HK-2 (cell line): Measurements from ENCODE around the gene FCER1G.
A peak's percentile ranks its signal among the peaks of the same experiment; 100 is the strongest.
"Not testable (repeated sequence)": the region's sequence is repeated elsewhere in the genome, so short reads cannot be mapped to it uniquely, and the experiment has no call there.

ENCODE experiments used
- DNase-seq: peaks from one replicate; pipeline ENCODE4 v3.0.0-alpha.2; 2018; ENCODE audit not compliant: unreplicated experiment

FCER1G gene

GRCh38 chr1:161206411-161207140 is 8.5 kb upstream of the FCER1G start:
- DNase-seq = no peak

DNA sequence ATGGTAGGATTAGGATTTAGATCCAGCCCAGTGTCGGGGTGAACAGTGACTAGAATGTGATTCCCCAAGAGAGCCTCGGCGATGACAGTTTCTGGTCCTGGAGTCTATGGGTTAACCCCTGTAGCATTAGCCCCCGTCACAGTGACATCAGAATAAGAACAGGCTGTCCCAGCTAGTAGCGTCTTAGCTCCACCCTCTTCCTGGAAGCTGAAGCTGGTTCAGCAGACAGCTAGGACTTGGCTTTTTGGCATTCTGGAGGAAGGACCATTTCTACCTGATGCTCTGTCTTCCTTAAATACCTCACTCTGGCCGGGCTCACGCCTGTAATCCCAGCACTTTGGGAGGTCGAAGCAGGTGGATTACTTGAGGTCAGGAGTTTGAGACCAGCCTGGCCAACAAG is 7.9 kb upstream of the FCER1G start:
- no peak for DNase-seq

GRCh38 chr1:161209790-161210409 is 5.2 kb upstream of the FCER1G start:
- DNase-seq = peak; percentile 76

DNA sequence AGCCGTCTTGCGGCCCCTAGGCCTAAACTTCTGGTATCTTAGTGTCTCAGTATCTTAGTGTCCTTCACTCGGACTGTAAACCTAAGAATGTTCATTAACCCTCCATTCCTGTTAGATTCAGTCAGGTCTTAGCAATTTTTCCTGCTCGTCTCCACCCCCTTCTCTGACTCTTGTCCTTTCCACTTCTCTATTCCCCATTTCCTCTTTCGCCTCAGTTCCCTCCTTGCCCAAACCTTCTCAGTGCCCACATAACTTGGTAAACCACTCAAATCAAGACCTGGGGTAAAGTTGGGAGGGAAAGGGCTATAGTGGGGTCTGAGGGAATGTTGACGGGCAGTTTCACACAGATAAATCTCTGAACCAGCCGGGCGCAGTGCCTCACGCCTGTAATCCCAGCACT is 726 bp upstream of the FCER1G start:
- no peak for DNase-seq

GRCh38 chr1:161216945-161217712 is 2.0 kb downstream of the FCER1G start:
- peak; percentile 67 for DNase-seq

DNA sequence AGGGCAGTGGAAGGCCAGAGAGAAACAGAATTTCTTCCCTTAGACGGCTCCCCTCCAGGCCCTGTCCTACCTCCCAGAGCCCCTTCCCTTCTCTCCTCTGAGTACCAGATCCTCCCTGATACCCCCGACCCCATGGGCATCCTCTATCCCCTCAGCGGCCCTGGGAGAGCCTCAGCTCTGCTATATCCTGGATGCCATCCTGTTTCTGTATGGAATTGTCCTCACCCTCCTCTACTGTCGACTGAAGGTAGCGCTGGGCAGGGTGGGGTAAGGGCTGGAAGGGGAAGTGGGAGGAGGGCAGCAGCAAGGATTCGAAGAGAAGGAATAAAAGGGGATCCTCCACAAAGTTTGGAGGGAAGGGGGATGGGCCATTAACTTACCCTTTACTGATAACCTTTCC is 2.7 kb downstream of the FCER1G start:
- DNase-seq = no peak

DNA sequence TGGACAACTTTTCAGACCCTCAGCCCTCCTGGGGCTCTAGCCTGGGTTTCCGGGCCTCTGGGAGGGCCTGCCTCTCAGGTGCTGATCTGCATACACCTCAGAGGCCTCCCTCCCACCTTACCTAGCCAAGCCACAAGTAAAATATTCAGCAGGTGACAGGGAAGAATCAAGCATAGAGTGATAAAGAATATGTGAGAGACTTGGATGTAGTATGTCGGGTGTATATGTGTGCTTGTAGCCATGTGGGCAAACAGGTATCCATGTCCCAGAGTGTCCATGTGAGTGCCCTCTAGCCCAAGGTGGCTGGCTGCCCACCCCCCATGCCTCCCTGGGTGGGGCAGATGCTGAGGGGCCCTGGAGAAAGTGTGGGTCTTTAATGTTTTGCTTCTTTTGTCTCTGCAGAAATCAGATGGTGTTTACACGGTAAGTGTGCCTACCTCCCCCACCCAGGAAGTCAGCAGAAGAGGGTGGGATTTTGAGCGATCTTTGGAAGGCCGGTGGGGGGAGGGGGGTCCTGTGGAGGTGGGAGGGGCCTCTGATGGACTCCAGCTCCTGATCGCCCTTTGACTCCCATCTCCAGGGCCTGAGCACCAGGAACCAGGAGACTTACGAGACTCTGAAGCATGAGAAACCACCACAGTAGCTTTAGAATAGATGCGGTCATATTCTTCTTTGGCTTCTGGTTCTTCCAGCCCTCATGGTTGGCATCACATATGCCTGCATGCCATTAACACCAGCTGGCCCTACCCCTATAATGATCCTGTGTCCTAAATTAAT is 3.4 kb downstream of the FCER1G start:
- DNase-seq = no peak

DNA sequence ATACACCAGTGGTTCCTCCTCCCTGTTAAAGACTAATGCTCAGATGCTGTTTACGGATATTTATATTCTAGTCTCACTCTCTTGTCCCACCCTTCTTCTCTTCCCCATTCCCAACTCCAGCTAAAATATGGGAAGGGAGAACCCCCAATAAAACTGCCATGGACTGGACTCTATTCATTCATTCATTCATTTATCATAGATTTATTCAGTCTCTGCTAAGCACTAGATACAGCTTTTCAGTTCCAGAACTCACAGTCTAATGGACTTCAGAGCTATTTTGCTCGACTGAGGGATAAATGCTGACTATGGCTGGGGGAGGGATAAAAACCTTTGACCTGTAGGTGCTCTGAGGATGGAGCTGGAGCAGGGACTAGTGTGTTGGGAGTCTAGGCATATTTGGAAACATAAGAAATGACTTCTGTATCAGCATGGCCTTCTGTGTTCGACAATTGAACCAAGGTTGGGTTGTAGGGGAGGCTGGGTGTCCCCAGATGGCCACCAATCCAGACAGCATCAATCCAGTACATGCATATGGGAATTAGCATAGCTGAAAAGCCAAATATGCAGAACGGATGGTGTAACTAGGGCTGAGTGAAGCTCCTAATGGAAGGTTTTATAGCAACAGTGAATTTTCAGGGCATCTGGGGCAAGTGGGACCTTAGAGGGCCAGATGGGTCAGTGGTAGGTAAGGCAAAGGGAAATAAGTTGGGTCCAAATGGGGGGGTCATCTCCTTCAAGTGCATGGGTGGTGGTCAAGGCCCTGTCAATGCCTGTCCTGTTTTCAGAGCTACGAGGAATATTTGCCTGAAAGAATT is 4.2 kb downstream of the FCER1G start:
- no peak for DNase-seq

GRCh38 chr1:161220002-161220401 is 4.9 kb downstream of the FCER1G start:
- no peak for DNase-seq

GRCh38 chr1:161222175-161223019 is 7.3 kb downstream of the FCER1G start:
- DNase-seq = no peak

DNA sequence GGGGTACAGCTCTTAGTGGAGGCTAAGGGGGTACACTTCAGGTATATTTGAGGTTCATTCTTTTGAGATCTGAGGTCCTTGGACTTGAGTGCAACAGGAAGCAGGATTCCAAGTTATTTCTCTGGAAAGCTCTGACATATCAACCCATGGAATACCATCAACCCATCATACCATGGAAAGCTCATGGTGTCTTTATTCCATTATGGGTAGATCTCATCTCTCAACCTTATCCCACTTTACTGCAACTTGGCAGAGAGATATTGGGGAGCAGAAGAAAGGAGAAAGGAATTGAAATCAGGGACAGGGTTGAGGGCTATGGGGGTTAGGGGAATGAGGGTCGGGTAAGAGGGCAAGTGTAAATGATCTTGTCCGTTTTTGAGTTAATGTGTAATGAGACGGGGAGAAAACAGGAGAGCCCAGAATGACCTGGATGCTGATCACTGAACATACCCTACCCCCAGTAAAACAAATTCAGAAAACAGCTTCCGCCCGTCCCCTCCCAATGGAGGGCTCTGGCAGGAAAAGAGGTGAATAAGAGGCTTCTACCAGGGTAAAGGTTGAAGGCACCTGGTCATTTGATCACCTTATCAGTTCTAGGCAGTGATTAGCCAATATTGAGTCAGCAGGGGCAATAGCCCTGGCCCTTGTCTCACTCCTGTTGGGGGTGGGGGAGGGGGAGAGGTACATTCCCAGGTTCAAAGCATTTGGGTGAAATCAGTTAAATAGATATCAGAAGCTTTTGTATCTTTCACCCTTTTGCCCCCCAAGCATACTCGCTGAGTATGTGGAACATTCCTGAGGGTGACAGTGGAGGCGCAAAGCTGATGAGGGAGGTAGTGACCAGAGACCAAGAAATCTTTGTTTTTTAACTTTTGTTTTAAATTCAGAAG is 9.0 kb downstream of the FCER1G start:
- DNase-seq = no peak

DNA sequence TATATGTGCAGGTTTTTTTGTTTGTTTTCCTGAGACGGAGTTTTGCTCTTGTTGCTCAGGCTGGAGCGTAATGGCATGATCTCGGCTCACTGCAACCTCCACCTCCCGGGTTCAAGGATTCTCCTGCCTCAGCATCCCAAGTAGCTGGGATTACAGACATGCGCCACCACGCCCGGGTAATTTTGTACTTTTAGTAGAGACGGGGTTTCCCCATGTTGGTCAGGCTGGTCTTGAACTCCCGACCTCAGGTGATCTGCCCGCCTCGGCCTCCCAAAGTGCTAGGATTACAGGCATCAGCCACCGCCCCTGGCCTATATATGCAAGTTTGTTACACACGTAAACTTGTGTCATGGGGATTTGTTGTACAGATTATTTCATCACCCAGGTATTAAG is 9.6 kb downstream of the FCER1G start:
- not testable (repeated sequence) for DNase-seq

DNA sequence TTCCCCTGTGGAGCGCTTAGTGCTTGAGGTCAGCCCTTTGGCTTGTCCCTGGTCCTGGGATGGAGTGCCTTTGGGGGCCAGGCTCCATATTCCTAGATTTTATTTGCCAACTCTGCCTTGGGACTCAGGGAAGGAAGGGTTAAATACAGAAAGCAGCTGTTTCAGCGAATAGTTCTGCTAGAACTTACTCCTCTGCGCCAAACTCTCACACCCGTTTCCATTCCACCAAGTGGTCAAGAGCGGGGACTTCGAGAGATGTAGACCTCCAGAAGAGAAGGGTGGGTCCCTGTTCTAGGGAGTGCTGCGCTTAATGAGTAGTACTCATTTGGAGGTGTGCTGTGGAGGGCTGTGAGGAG is 10.1 kb downstream of the FCER1G start:
- DNase-seq = no peak

GRCh38 chr1:161225534-161226319 is 10.6 kb downstream of the FCER1G start, which contains the start of gene TOMM40L:
TSS of gene TOMM40L (plus strand) at chr1:161226060. CDS start at chr1:161226490, 430 bp downstream.
- peak; percentile 89 for DNase-seq

GRCh38 chr1:161226320-161226711 is 11.2 kb downstream of the FCER1G start:
- DNase-seq = peak; percentile 18

DNA sequence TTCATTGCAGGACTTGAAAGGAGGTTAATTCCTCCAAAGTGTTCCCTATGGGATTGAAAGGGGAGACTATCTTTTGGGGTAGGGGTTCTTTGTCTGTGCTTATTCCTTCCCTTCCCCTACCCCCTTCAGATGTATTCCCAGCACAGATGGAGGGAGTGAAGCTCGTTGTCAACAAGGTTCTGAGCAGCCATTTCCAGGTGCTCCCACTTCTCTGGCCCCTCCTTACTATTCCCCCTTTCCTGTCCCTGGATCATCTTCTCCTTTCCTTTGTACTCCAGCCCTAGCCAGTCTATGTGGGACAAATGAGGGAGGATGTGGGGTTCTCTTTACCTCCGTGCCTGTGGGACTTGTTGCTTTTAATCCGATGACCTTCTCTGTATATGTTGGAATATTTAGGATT is 11.7 kb downstream of the FCER1G start:
- no peak for DNase-seq

GRCh38 chr1:161227196-161227871 is 12.2 kb downstream of the FCER1G start:
- DNase-seq = peak; percentile 73

- DNase-seq = no peak
Observed at GRCh38 chr1:161228032-161228431, 12.9 kb downstream of the FCER1G start.
